PFSK-1 (cell line): ENCODE results near the gene FKBP1A.

ENCODE experiments used
- FOXP2 ChIP-seq: optimal IDR thresholded peaks from 2 replicates; pipeline ENCODE3; 2011; ENCODE audit warnings: borderline replicate concordance, control low read depth, inconsistent platforms; ENCODE audit not compliant: insufficient read depth; ENCODE audit errors: extremely low read length, extremely low read depth
- POLR2AphosphoS5 ChIP-seq: IDR thresholded peaks from 2 replicates; pipeline ENCODE4 v1.6.1; 2012; ENCODE audit warnings: low read depth, mild to moderate bottlenecking, control low read depth, low read length, moderate library complexity
- REST ChIP-seq, 2 experiments: IDR thresholded peaks; 2 replicates each; pipeline versions ENCODE4 v1.6.1 to v1.8.0; 2011 to 2012; ENCODE audit warnings: low read depth in 2 of 2, low read length in 2 of 2, control low read depth in 1 of 2, inconsistent platforms in 1 of 2, mild to moderate bottlenecking in 1 of 2, moderate library complexity in 1 of 2; ENCODE audit not compliant: insufficient read depth in 1 of 2
- SIN3A ChIP-seq: IDR thresholded peaks from 2 replicates; pipeline ENCODE4 v1.6.1; 2012; ENCODE audit warnings: mild to moderate bottlenecking, low read length, moderate library complexity, borderline replicate concordance; ENCODE audit not compliant: insufficient read depth
- TAF1 ChIP-seq: IDR thresholded peaks from 2 replicates; pipeline ENCODE4 v1.6.1; 2012; ENCODE audit warnings: low read length, control low read depth, borderline replicate concordance; ENCODE audit not compliant: insufficient read depth

GRCh38 chr20:1391640-1392442 lies 1.0 kb downstream of the FKBP1A start:
- no peak for TF ChIP-seq FOXP2
- TF ChIP-seq POLR2AphosphoS5: no peak; the same call in 1 of the 2 replicates
- no peak for TF ChIP-seq REST (IDR thresholded peaks at IDR 0.05; ENCODE audit: insufficient read depth in 1 of 2, low read depth in 2 of 2, low read length in 2 of 2)
- no peak for TF ChIP-seq SIN3A
- no peak for TF ChIP-seq TAF1
